GM23248 (cell line): ENCODE results near the gene WDR18. TPM values are rescaled to one million over a fixed set of nuclear protein-coding genes. Genes with fewer than 3 reads are reported as not detected.
A peak's percentile ranks its signal among the peaks of the same experiment; 100 is the strongest.

Experiments
- DNase-seq: peaks from one replicate; pipeline ENCODE4 v3.0.0-alpha.2; 2015
- H2AFZ ChIP-seq: fragments of 200-600 bp; sonication (generic); 2 replicates; pipeline ENCODE4 v1.6.1; 2016; ENCODE audit warnings: antibody characterized with exemption
- H3F3A ChIP-seq: fragments of 200-600 bp; sonication (generic); 2 replicates; pipeline ENCODE4 v1.6.1; 2016; ENCODE audit warnings: mild to moderate bottlenecking, antibody characterized with exemption, mixed run types; ENCODE audit not compliant: insufficient read depth
- H3K27ac ChIP-seq: fragments of 200-600 bp; sonication (generic); 2 replicates; pipeline ENCODE4 v1.5.1; 2016; ENCODE audit warnings: mild to moderate bottlenecking
- H3K27me3 ChIP-seq: fragments of 200-600 bp; sonication (generic); replicated peaks from 2 replicates; pipeline ENCODE4 v1.6.1; 2016; ENCODE audit warnings: mild to moderate bottlenecking; ENCODE audit not compliant: insufficient read depth
- H3K36me3 ChIP-seq: fragments of 200-600 bp; sonication (generic); 2 replicates; pipeline ENCODE4 v1.6.1; 2016; ENCODE audit warnings: low read depth, mild to moderate bottlenecking
- H3K4me1 ChIP-seq: fragments of 200-600 bp; sonication (generic); 2 replicates; pipeline ENCODE4 v1.6.1; 2016; ENCODE audit warnings: mild to moderate bottlenecking; ENCODE audit not compliant: insufficient read depth
- H3K4me2 ChIP-seq: fragments of 200-600 bp; sonication (generic); one replicate; pipeline ENCODE4 v1.6.1; 2016; ENCODE audit warnings: mild to moderate bottlenecking; ENCODE audit not compliant: unreplicated experiment
- H3K4me3 ChIP-seq: fragments of 200-600 bp; sonication (generic); 2 replicates; pipeline ENCODE4 v1.5.1; 2016; ENCODE audit warnings: mild to moderate bottlenecking
- H3K79me2 ChIP-seq: fragments of 200-600 bp; sonication (generic); 2 replicates; pipeline ENCODE4 v1.6.1; 2016; ENCODE audit warnings: mild to moderate bottlenecking; ENCODE audit not compliant: insufficient read depth
- H3K9ac ChIP-seq: fragments of 200-600 bp; sonication (generic); 2 replicates; pipeline ENCODE4 v1.6.1; 2016; ENCODE audit warnings: mild to moderate bottlenecking
- H3K9me2 ChIP-seq: fragments of 200-600 bp; sonication (generic); 2 replicates; pipeline ENCODE4 v1.6.1; 2016; ENCODE audit warnings: mixed run types, mild to moderate bottlenecking, moderate library complexity; ENCODE audit not compliant: insufficient read depth
- H3K9me3 ChIP-seq: fragments of 200-600 bp; sonication (generic); one replicate; pipeline ENCODE4 v1.6.1; 2017; ENCODE audit warnings: low read depth
- H4K20me1 ChIP-seq: fragments of 200-600 bp; sonication (generic); 2 replicates; pipeline ENCODE4 v1.6.0; 2016; ENCODE audit not compliant: insufficient read depth
- EZH2 ChIP-seq: fragments of 200-600 bp; sonication (generic); IDR thresholded peaks from 2 replicates; pipeline ENCODE4 v1.6.1; 2018; ENCODE audit warnings: antibody characterized with exemption, mild to moderate bottlenecking; ENCODE audit not compliant: insufficient read depth, poor library complexity, severe bottlenecking
- EZH2phosphoT487 ChIP-seq: fragments of 200-600 bp; sonication (generic); IDR thresholded peaks from 2 replicates; pipeline ENCODE4 v1.6.1; 2018; ENCODE audit warnings: antibody characterized with exemption, moderate library complexity, mild to moderate bottlenecking, low read depth; ENCODE audit not compliant: insufficient read depth
- WGBS, 2 experiments: methylation state at CpG; one replicate each; pipeline ENCODE4 v1.1.6; 2015 to 2017; ENCODE audit warnings: low lambda C conversion rate in 2 of 2, low coverage in 1 of 2; ENCODE audit errors: missing lambda C conversion rate in 2 of 2; 5-methylcytosine and 5-hydroxymethylcytosine counted together
- in situ Hi-C: fragments of 300-500 bp; cut with MboI; formaldehyde crosslinking; loops from 2 replicates; pipeline ENCODE4 v1.15.0; 2020
- polyA plus RNA-seq: library from polyadenylated mRNA; unstranded; fragments of >200 nt; fragmentation: Nextera tagmentation; extraction: Ambion mirVana; gene quantifications from 2 replicates; pipeline ENCODE4 v1.2.1, GENCODE V29; 2016
- small RNA-seq: library from RNA; depleted of rRNA; stranded (forward); fragments of <200 nt; gene quantifications from one replicate; pipeline ENCODE3, GENCODE V24; 2014; ENCODE audit warnings: low read depth, low replicate concordance
- total RNA-seq: library from RNA; depleted of rRNA; stranded (reverse); fragments of >200 nt; shearing (Covaris generic); gene quantifications from 2 replicates; pipeline ENCODE4 v1.2.3, GENCODE V29; 2014; rRNA removed

WDR18 gene
- total and polyA plus RNA-seq, 2 experiments from 2014 or later, result 83.4 to 157 TPM

DNA sequence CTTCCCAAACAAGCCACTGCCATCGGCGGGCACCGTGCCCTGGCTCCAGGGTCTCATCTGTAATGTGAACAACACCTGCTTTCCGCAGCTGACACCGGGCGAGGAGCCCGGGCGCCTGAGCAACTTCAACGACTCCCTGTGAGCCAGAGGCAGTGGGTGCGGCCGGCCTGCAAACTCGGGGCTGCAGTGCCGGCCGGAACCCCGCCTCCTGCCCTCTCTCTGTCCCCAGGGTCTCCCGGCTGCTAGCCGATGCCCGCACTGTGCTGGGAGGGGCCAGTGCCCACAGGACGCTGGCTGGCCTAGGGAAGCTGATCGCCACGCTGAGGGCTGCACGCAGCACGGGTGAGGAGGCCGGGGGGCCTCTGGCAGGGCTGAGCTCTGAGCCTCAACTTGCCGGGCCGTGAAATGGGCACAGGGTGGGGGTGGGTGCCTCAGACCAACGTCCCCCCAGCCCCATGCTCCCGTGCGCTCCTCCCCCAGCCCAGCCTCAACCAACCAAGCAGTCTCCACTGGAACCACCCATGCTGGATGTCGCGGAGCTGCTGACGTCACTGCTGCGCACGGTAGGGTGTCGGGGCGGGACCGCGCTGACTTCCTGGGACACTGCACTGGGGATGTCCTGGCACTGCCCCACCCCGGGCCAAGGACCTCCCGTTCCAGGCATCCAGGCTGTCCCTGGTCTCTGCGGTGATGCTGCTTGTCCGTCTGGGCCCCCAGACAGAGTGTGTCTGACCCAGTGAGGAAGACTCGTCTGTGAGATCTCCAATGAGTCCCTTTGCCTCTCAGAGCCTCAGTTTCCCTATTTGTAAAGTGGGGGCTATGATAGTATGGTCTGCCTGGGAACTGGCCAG is 57.9 kb downstream of the WDR18 start:
- no peaks in the 10 kb centered on the region for H4K20me1 ChIP-seq
- in situ Hi-C loops, result no loop called here
- no peaks in the 10 kb centered on the region; the same call in 1 of the 2 replicates for H3K4me1 ChIP-seq
- DNase-seq, result peak; percentile 57
- H3K9me3 ChIP-seq, result no peaks in the 10 kb centered on the region
- no peak overlapping the region for H3K4me3 ChIP-seq
- H3K36me3 ChIP-seq, result no peaks in the 10 kb centered on the region; the same call in 1 of the 2 replicates
- H3K27ac ChIP-seq, result no peak overlapping the region
- H3K9me2 ChIP-seq, result no peaks in the 10 kb centered on the region
- H3K27me3 ChIP-seq, result no peaks in the 10 kb centered on the region
- H2AFZ ChIP-seq, result no peak overlapping the region
- no peak overlapping the region for H3K9ac ChIP-seq
- H3F3A ChIP-seq, result peaks cover 30% of the 10 kb centered on the region
- no peak for TF ChIP-seq EZH2
- TF ChIP-seq EZH2phosphoT487, result no peak
- no peak overlapping the region for H3K4me2 ChIP-seq
- no peaks in the 10 kb centered on the region for H3K79me2 ChIP-seq
- 27 to 28% methylated on average over 31 to 39 of the region's 43 CpGs for WGBS, 2 experiments

- Histone ChIP-seq H3K9me2 (no peaks in the 10 kb centered on the region), H3K27ac (no peak overlapping the region), H3K4me1 (no peaks in the 10 kb centered on the region; the same call in 1 of the 2 replicates), H3K9me3 (no peaks in the 10 kb centered on the region), H3K9ac (no peak overlapping the region), H3K36me3 (no peaks in the 10 kb centered on the region; the same call in 1 of the 2 replicates), H3F3A (peaks cover 23% of the 10 kb centered on the region), H3K27me3 (no peaks in the 10 kb centered on the region), H3K79me2 (no peaks in the 10 kb centered on the region), H2AFZ (no peak overlapping the region), H3K4me3 (no peak overlapping the region), H4K20me1 (no peaks in the 10 kb centered on the region), H3K4me2 (no peak overlapping the region)
- WGBS, 2 experiments, result 42 to 45% methylated on average over 21 to 22 of the region's 23 CpGs
- in situ Hi-C loops, result no loop called here
- DNase-seq, result no peak
- TF ChIP-seq EZH2, result no peak
- no peak for TF ChIP-seq EZH2phosphoT487
Measured at GRCh38 chr19:1042689-1043511, 58.8 kb downstream of the WDR18 start.

Small RNA genes lying within 50 kb of the gene (small RNA-seq; reads per million reads assigned to genes)
- not detected for gene RNU6-2

Other genes with a start within 250 kb of the WDR18 start
- not detected in 2 replicates for gene MISP, start 233.2 kb upstream of the WDR18 start, total RNA-seq
- 0.13 TPM in 1 of 2 replicates, not detected in the other for gene MISP, start 233.2 kb upstream of the WDR18 start, polyA plus RNA-seq
- gene PTBP1, start 186.9 kb upstream of the WDR18 start, total RNA-seq, result 175 and 194 TPM in 2 replicates
- gene PTBP1, start 186.9 kb upstream of the WDR18 start, polyA plus RNA-seq, result 157 and 160 TPM in 2 replicates
- 0.32 TPM in 1 of 2 replicates, not detected in the other for gene PLPPR3, start 162.4 kb upstream of the WDR18 start, total RNA-seq
- not detected in 2 replicates for gene PLPPR3, start 162.4 kb upstream of the WDR18 start, polyA plus RNA-seq
- gene AZU1, start 156.5 kb upstream of the WDR18 start, total RNA-seq, result not detected in 2 replicates
- not detected in 2 replicates for gene AZU1, start 156.5 kb upstream of the WDR18 start, polyA plus RNA-seq
- gene PRTN3, start 143.3 kb upstream of the WDR18 start, total RNA-seq, result not detected in 2 replicates
- not detected in 2 replicates for gene PRTN3, start 143.3 kb upstream of the WDR18 start, polyA plus RNA-seq
- gene ELANE, start 132.0 kb upstream of the WDR18 start, total RNA-seq, result 1.4 TPM in 1 of 2 replicates, not detected in the other
- 0.20 and 0.34 TPM in 2 replicates for gene ELANE, start 132.0 kb upstream of the WDR18 start, polyA plus RNA-seq
- gene CFD, start 124.7 kb upstream of the WDR18 start, total RNA-seq, result 3.2 and 5.7 TPM in 2 replicates
- gene CFD, start 124.7 kb upstream of the WDR18 start, polyA plus RNA-seq, result 4.9 and 5.2 TPM in 2 replicates
- gene MED16, start 91.2 kb upstream of the WDR18 start, total RNA-seq, result 20.9 and 26.6 TPM in 2 replicates
- 66.5 and 66.9 TPM in 2 replicates for gene MED16, start 91.2 kb upstream of the WDR18 start, polyA plus RNA-seq
- gene RNU6-9, start 90.9 kb upstream of the WDR18 start, total RNA-seq, result not detected in 2 replicates
- not detected in 2 replicates for gene RNU6-9, start 90.9 kb upstream of the WDR18 start, polyA plus RNA-seq
- 41.6 and 50.9 TPM in 2 replicates for gene R3HDM4, start 71.1 kb upstream of the WDR18 start, total RNA-seq
- gene R3HDM4, start 71.1 kb upstream of the WDR18 start, polyA plus RNA-seq, result 52.7 and 58.1 TPM in 2 replicates
- not detected in 2 replicates for gene KISS1R, start 67.0 kb upstream of the WDR18 start, total RNA-seq
- not detected in 2 replicates for gene KISS1R, start 67.0 kb upstream of the WDR18 start, polyA plus RNA-seq
- gene ARID3A, start 58.3 kb upstream of the WDR18 start, total RNA-seq, result 6.7 and 8.5 TPM in 2 replicates
- gene ARID3A, start 58.3 kb upstream of the WDR18 start, polyA plus RNA-seq, result 2.4 and 2.8 TPM in 2 replicates
- gene GRIN3B, start 16.1 kb downstream of the WDR18 start, total RNA-seq, result 0.25 and 0.54 TPM in 2 replicates
- not detected in 2 replicates for gene GRIN3B, start 16.1 kb downstream of the WDR18 start, polyA plus RNA-seq
- 132 and 169 TPM in 2 replicates for gene TMEM259, start 36.8 kb downstream of the WDR18 start, total RNA-seq
- 76.7 and 79.7 TPM in 2 replicates for gene TMEM259, start 36.8 kb downstream of the WDR18 start, polyA plus RNA-seq
- gene RNU6-2, start 37.2 kb downstream of the WDR18 start, total RNA-seq, result not detected in 2 replicates
- not detected in 2 replicates for gene RNU6-2, start 37.2 kb downstream of the WDR18 start, polyA plus RNA-seq
- 239 and 244 TPM in 2 replicates for gene CNN2, start 42.3 kb downstream of the WDR18 start, total RNA-seq
- 400 and 415 TPM in 2 replicates for gene CNN2, start 42.3 kb downstream of the WDR18 start, polyA plus RNA-seq
- gene ABCA7, start 55.8 kb downstream of the WDR18 start, total RNA-seq, result 1.1 and 2.1 TPM in 2 replicates
- 1.7 and 2.6 TPM in 2 replicates for gene ABCA7, start 55.8 kb downstream of the WDR18 start, polyA plus RNA-seq
- gene ARHGAP45, start 82.8 kb downstream of the WDR18 start, total RNA-seq, result 1.5 and 6.3 TPM in 2 replicates
- 3.2 and 3.5 TPM in 2 replicates for gene ARHGAP45, start 82.8 kb downstream of the WDR18 start, polyA plus RNA-seq
- gene POLR2E, start 111.0 kb downstream of the WDR18 start, total RNA-seq, result 172 and 233 TPM in 2 replicates
- 336 and 347 TPM in 2 replicates for gene POLR2E, start 111.0 kb downstream of the WDR18 start, polyA plus RNA-seq
- gene GPX4, start 119.6 kb downstream of the WDR18 start, total RNA-seq, result 298 and 323 TPM in 2 replicates
- gene GPX4, start 119.6 kb downstream of the WDR18 start, polyA plus RNA-seq, result 601 and 607 TPM in 2 replicates
- gene SBNO2, start 189.9 kb downstream of the WDR18 start, total RNA-seq, result 64.5 and 70.4 TPM in 2 replicates
- 7.5 and 11.9 TPM in 2 replicates for gene SBNO2, start 189.9 kb downstream of the WDR18 start, polyA plus RNA-seq
- 64.1 and 66.5 TPM in 2 replicates for gene STK11, start 221.4 kb downstream of the WDR18 start, total RNA-seq
- gene STK11, start 221.4 kb downstream of the WDR18 start, polyA plus RNA-seq, result 4.3 and 4.6 TPM in 2 replicates